Activated gamma-delta T cell treated with anti-CD3 and anti-CD28 coated beads, Interleukin-2, amount 50 U/mL, for 16 hours (primary cell): ENCODE results near the gene MINDY4B.

ENCODE experiments used
- DNase-seq: peaks from one replicate; pipeline ENCODE4 v3.0.0-alpha.2; 2020; ENCODE audit warnings: low read depth

The MINDY4B gene

DNA sequence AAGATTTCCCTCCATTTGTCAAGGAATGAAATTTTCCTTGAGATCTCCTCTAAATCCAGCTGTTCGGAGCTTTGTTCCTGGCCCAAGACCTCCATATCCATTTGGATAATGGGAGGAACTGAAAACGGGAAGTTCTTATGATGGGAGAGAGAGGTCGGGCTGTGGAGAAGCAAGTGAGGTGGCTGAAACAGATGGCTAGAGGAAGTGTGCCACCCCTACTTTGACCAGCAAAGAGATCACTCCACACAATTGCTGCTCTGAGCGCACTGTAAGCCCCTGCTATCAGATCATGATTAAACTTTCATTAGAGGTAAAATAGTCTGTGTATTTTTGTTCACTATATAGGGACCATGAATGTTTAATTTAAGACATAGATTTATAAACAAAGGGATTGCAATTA is at the start of gene MINDY4B:
Gene MINDY4B, minus strand, starts transcription at position 101 of the 400 bp plus-strand sequence. Its CDS starts 0 bp downstream, at position 101.
- no peak for DNase-seq

DNA sequence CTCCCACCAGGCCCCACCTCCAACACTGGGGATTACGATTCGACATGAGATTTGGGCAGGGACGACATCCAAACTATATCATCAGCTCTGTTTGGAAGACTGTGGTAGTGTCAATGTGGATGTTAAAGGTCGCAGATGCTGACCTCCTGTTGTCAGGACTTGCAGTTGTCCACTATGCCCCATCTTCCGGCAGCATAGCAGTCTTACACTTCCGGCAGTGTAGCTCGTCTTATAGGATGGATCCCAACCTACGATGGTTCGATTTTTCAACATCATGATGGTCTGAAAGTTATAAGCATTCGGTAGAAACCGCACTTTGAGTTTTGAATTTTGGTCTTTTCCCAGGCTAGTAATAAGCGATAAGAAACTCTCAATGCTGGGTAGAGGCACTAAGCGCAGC is 46.7 kb upstream of the MINDY4B start:
- DNase-seq: no peak

DNA sequence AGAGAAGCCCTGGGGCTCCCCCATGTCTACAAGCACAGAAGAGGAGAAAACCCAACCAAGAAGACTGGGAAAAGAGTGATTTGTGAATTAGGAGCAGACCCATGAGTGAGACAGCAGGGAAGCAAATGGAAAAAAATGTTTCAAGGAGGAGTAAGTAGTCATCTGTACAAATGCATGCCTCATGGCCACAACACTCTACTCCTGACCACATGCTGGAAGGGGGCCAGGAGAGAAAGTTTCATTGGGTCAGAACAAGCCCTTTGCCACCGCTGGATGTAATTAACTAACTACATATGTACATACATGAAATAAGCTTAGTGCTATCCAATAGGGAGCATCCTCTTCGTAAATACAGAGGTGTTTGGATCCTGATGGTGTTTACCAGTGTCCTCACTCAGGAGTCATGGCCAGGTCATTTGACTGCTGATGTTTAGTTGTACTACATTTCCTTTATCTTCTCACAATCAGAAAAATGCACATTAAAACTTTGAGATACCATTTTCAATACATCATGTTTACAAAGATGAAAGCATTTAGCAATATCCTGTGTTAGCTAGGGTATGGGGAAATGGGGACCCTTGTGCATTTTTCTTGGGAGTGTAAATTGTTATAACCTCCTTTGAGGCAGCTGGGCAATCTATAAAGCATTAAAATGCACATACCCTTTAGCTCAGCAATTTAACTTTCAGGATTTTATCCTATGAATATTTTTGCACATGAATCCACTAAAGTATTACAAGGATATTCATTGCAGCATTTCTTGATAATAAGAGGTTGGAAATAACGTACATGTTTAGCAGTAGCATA is 40.2 kb upstream of the MINDY4B start:
- DNase-seq: no peak

DNA sequence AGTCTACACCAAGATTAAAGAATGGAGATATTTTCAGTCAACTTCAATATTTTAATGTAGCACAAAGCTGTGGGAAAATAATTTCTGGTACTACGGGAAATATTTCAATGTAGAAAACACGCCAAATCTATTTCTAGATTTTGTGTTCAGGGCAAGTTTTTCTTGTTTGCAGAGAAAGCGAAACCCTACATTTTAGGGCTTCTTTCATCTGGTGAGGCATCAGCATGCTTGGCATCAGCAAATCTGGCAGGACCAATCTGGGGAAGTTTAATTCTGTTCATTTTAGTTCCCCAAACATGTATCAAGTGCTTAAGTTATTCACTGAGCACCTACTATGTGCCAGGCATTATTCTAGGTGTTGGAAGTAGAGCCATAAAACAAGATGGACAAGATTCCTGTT is 37.0 kb upstream of the MINDY4B start:
- DNase-seq: no peak

DNA sequence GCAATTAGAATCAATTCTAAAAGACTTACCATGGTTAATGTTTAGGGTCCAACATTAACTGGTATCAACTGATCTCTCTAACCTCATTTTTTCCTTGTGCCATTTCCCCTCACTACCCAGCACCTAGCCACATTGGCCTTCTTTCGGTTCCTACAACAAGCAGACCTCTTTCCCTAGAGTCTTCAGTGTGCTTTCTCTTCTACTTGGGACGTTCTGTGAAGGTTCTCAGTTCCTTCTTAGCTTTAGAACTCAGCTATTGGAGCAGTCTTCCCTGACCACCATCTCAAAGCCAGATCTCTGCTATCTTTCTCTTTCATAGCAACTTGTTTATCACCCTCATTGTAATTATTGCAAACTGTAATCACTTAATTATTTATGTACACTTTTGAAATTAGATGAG is 31.5 kb upstream of the MINDY4B start:
- no peak for DNase-seq

GRCh38 chr3:150933473-150933995 is 28.3 kb upstream of the MINDY4B start:
- no peak for DNase-seq

- DNase-seq: no peak
These were observed 26.5 kb upstream of the MINDY4B start for GRCh38 chr3:150931745-150932144.

- DNase-seq: no peak
These were observed 25.6 kb upstream of the MINDY4B start for GRCh38 chr3:150930839-150931238.

GRCh38 chr3:150928234-150928633 is 23.0 kb upstream of the MINDY4B start:
- no peak for DNase-seq

- no peak for DNase-seq
These were observed 21.1 kb upstream of the MINDY4B start for GRCh38 chr3:150926328-150926727.

GRCh38 chr3:150925751-150926201 is 20.5 kb upstream of the MINDY4B start:
- peak; percentile 16 for DNase-seq

DNA sequence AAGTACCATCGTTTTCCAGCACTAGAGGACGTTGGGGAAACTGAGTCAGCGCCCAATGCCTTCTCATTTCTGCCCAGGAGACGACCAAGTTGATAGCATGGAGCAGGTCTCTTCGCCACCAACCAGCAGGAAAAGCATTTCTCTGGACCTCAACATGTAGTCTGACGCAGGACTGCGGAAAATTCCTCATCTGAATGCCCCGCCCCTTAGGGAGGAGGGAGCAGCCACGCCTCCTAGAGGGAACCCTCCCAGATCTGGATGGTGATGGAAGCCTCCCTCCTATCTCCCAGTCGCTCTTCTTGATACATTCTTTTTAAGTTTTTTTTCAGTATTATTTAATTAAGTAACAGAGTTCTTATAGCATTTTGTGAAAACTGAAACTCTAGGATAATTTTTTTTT is 17.4 kb upstream of the MINDY4B start:
- no peak for DNase-seq

DNA sequence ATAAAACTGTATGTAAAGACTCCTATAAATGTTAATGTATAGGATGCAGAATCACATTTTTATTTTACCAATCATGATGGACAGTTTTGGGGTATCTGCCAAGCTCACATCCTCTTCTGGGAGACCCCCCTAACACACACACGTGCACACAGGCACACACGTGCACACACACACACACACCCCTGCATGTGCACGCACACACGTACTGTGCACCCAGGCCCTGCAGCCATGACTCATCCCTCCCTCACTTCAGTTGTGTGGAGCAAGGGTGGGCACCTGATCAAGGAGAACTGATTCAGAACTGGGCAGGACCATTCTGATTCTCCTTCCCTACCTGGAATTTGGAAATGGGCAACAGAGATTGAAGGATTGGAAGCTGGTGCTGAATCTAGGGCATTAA is 16.0 kb upstream of the MINDY4B start:
- no peak for DNase-seq

GRCh38 chr3:150920236-150920635 is 15.0 kb upstream of the MINDY4B start:
- DNase-seq: no peak

DNA sequence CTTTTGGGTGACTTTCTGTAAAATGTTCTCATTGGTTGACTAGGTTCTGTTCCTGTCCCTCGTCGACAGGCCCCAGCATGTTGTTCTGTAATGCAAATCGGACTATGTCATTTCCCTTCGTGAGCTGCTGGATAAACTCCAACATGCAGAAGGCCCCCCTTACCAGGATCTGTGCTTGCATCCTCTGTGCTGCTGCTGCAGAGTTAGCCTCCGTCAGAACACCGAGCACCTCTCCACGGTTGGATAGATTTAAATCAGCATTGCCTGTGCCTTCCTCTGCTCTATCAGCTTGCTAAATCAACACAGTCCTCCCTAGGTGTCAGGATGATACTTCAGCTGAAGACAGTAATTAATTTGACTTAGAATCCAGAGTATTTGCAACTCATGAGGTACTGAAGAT is 12.7 kb upstream of the MINDY4B start:
- no peak for DNase-seq

DNA sequence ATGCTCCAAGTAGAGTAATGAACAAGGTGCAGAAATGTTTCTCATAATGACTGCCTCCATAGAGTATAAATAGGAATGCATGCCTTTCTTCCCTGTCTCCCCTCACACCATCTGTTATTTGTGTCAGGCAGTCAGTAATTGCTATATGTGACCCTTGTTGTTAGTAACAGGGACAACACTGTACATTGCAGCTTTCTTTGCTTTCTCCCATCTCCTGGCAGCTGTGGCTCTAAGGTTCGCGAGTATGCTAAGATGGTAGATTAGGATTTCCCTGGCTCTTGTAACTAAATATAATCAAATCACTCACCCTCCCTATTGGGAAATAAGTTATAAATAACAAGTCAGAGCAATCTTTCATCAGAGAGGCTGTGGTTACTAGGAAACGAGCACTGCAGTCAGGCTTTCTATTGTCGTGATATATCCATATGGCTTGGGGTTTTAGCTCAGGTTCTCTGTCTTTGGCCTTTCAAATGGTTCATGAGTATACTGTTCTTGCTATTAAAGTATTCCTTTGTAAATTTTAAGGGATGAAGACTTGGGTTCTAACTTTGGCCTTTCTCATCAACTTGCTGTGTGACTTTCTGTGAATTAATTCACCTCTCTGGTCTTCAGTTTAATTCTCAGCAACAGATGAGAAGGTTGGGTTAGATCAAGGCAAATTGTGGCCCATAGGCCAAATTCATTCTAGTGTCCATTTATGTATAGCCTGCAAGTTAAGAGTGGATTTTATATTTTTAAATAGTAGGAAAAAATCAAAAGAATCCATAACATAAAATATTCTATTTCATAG is 8.1 kb upstream of the MINDY4B start:
- no peak for DNase-seq

- DNase-seq: no peak
These were observed 7.3 kb upstream of the MINDY4B start for GRCh38 chr3:150912501-150912900.

- DNase-seq: no peak
These were observed 6.5 kb upstream of the MINDY4B start for GRCh38 chr3:150911771-150912170.

GRCh38 chr3:150906461-150906860 is 1.2 kb upstream of the MINDY4B start:
- DNase-seq: no peak

DNA sequence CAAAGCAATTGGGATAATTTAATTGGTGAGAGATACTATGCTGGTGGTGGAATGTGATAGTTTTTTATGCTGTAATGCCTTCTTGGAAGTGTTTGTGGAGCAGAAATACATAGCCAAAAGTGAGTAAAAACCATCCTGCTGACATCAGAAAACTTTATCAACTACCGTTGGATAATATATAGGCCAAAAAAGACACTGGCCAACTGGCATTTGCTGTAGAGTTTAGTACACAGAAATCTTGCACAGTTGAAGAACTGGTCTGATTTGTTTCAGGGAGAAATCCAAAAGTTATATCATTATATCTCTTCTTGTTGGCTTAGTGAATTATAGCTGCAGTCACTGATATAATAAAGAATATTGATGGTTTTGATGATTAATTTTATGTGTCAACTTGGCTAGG is 507 bp upstream of the MINDY4B start:
- no peak for DNase-seq

GRCh38 chr3:150902988-150903387 is 2.3 kb downstream of the MINDY4B start:
- DNase-seq: no peak

DNA sequence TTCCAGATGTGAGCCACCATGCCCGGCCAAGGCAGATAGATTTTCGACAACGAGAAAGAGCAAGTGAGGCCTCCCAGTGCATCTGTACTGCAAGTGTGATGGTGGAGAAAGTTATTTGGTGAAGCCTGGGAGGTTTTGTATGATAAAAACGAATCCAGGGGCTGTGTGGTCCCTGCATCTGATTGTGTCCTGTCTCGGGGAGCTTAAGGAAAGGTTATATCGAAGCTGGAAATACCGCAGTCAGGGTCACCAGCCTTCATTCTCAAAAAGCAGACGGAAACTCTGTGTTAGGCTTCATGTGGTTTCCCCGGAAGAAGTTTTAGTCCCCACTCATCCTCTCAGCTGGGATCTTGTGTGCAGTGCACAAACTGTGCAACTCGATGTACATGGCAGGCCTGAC is 3.4 kb downstream of the MINDY4B start:
- no peak for DNase-seq

DNA sequence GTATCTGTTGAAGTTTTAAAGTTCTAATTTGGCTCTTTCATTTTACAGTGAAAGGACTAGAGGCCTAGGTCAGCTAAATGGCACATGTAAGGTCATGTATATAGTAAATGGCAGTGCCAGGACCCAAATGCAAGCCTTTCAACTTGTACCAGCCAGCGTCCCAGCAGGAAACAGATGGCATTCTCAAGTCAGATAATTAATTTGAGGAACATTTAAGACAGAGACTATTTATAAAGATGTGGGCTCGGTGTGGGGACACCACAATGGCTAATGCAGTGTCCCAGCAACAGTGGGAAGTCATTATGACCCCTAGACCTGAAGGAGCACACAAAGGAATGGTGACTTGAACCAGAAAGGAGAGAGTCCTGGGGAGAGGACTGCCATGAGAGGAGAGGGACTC is 6.1 kb downstream of the MINDY4B start:
- no peak for DNase-seq
